Right lobe of liver (tissue), 6 donors: ENCODE data around the gene INPP5D. TPM values are rescaled to one million over a fixed set of nuclear protein-coding genes. Genes with fewer than 3 reads are reported as not detected.

Source experiments
- ATAC-seq, 4 donors: fragments of 200-7000 bp; cut with Tn5 transposase; one replicate each; pipeline ENCODE4 v1.9.1; 2020; ENCODE audit warnings: mild to moderate bottlenecking in 4 of 4, moderate library complexity in 4 of 4
- DNase-seq, 3 donors: peaks; one replicate each; pipeline ENCODE4 v3.0.0-alpha.2; 2020
- H3K27ac ChIP-seq, 3 donors: fragments of 200-600 bp; one replicate each; pipeline ENCODE4 v1.8.0; 2022
- H3K27me3 ChIP-seq, 2 donors: fragments of 200-600 bp; one replicate each; pipeline ENCODE4 v1.8.0; 2022
- H3K36me3 ChIP-seq, 4 donors: fragments of 200-600 bp; sonication (generic) in 1 of 4; one replicate each; pipeline versions ENCODE4 v1.5.1 to v1.8.0; 2017 to 2022; ENCODE audit warnings: control low read depth in 1 of 4
- H3K4me1 ChIP-seq, 4 donors: fragments of 200-600 bp; sonication (generic) in 1 of 4; one replicate each; pipeline versions ENCODE4 v1.5.1 to v1.8.0; 2017 to 2022; ENCODE audit warnings: control low read depth in 1 of 4
- H3K4me3 ChIP-seq, 3 donors: fragments of 200-600 bp; one replicate each; pipeline ENCODE4 v1.8.0; 2022
- H3K9me3 ChIP-seq, 4 donors: fragments of 200-600 bp; sonication (generic) in 1 of 4; one replicate each; pipeline versions ENCODE4 v1.5.1 to v1.8.0; 2017 to 2022; ENCODE audit warnings: control low read depth in 1 of 4
- CTCF ChIP-seq, 4 donors: fragments of 200-600 bp in 3 of 4; fragments of 450-650 bp in 1 of 4; IDR thresholded peaks; one replicate each; pipeline versions ENCODE4 v1.5.1 to v1.8.0; 2016 to 2022; ENCODE audit warnings: antibody characterized with exemption in 4 of 4, mild to moderate bottlenecking in 2 of 4
- POLR2A ChIP-seq: fragments of 450-650 bp; IDR thresholded peaks from one replicate; pipeline ENCODE4 v1.6.1; 2017; ENCODE audit warnings: antibody characterized with exemption, mild to moderate bottlenecking
- WGBS: methylation state at CpG from one replicate; pipeline ENCODE4 v1.1.6; 2018; ENCODE audit warnings: low coverage, low lambda C conversion rate; ENCODE audit not compliant: insufficient coverage; ENCODE audit errors: missing lambda C conversion rate; 5-methylcytosine and 5-hydroxymethylcytosine counted together
- intact Hi-C, 2 donors: fragments of 100-400 bp; cut with DNase I; formaldehyde crosslinking; loops; one replicate each; pipeline versions ENCODE4 v1.11.2 to v1.14.1; 2022
- total RNA-seq, 6 experiments: library from RNA; depleted of rRNA in 2 of 6; stranded (reverse); fragments of >200 nt in 2 of 6; fragmentation: NEBNext Ultra II Directional in 3 of 6; extraction: Animal tissue kit (Norgen Biotek cat#: 25700) in 3 of 6; gene quantifications; one replicate each; pipeline versions ENCODE4 v1.1.0 to v1.2.4, GENCODE V29; 2016 to 2023
- donor health status: DM: no; HTN: yes; CAD: no.
- donor health status: DM: no; HTN: no; CAD: no.
- donor health status: DM: no; HTN: no; CAD: no.
- donor health status: DM: no; HTN: yes; CAD: no.
- donor health status: DM: no; HTN: yes; CAD: no.

INPP5D gene
- total RNA-seq, 6 experiments from 2014 or later = 3.5 to 8.1 (median 5.5) TPM

- Histone ChIP-seq H3K4me3 (no peak overlapping the region), H3K36me3 (no peaks in the 10 kb centered on the region), H3K27me3 (no peaks in the 10 kb centered on the region), H3K4me1 (no peaks in the 10 kb centered on the region), H3K27ac (no peak overlapping the region), H3K9me3 (no peaks in the 10 kb centered on the region)
- intact Hi-C loops = no loop called here
- DNase-seq (no peak), ATAC-seq (no peak)
- WGBS = 95% methylated on average over 7 of the region's 18 CpGs
- TF ChIP-seq POLR2A (no peak), CTCF (IDR thresholded peaks at IDR 0.05) (no peak)
Observed at GRCh38 chr2:233023007-233023760, 37.0 kb upstream of the INPP5D start.

- H3K4me3 ChIP-seq = no peak overlapping the region
- intact Hi-C loops = no loop called here
- DNase-seq (no peak), ATAC-seq (no peak)
- H3K9me3 ChIP-seq = no peaks in the 10 kb centered on the region
- WGBS = 78% methylated on average over 5 of the region's 14 CpGs
- H3K4me1 ChIP-seq = no peaks in the 10 kb centered on the region
- H3K36me3 ChIP-seq = no peaks in the 10 kb centered on the region
- H3K27me3 ChIP-seq = no peaks in the 10 kb centered on the region
- H3K27ac ChIP-seq = no peak overlapping the region
- no peak for TF ChIP-seq POLR2A
- TF ChIP-seq CTCF (IDR thresholded peaks at IDR 0.05) = no peak
Observed at GRCh38 chr2:233023761-233024410, 36.3 kb upstream of the INPP5D start.

- Histone ChIP-seq H3K9me3 (no peaks in the 10 kb centered on the region), H3K4me1 (no peaks in the 10 kb centered on the region), H3K27me3 (no peaks in the 10 kb centered on the region), H3K4me3 (no peak overlapping the region), H3K27ac (no peak overlapping the region), H3K36me3 (no peaks in the 10 kb centered on the region)
- intact Hi-C loops = no loop called here
- DNase-seq (no peak), ATAC-seq (no peak)
- 73% methylated on average over 6 of the region's 7 CpGs for WGBS
- TF ChIP-seq CTCF (IDR thresholded peaks at IDR 0.05) = no peak
- no peak for TF ChIP-seq POLR2A
Observed at GRCh38 chr2:233025706-233026105, 34.4 kb upstream of the INPP5D start.

GRCh38 chr2:233026198-233026813 lies 33.8 kb upstream of the INPP5D start:
- Histone ChIP-seq H3K36me3 (no peaks in the 10 kb centered on the region), H3K9me3 (no peaks in the 10 kb centered on the region), H3K27me3 (no peaks in the 10 kb centered on the region), H3K4me3 (no peak overlapping the region), H3K27ac (no peak overlapping the region), H3K4me1 (no peaks in the 10 kb centered on the region)
- DNase-seq (no peak), ATAC-seq (no peak)
- intact Hi-C loops = no loop called here
- WGBS = 81% methylated on average over 4 of the region's 4 CpGs
- TF ChIP-seq CTCF (IDR thresholded peaks at IDR 0.05) (no peak), POLR2A (no peak)
